ENCODE results near the gene AKT1. TPM values are rescaled to one million over a fixed set of nuclear protein-coding genes. Genes with fewer than 3 reads are reported as not detected.

AKT1 gene
- total and polyA plus RNA-seq, 2 of the 13 experiments (the other 11 are each of a cell fraction or from before 2014, with no cell fraction given), result 96.2 to 116 TPM

DNA sequence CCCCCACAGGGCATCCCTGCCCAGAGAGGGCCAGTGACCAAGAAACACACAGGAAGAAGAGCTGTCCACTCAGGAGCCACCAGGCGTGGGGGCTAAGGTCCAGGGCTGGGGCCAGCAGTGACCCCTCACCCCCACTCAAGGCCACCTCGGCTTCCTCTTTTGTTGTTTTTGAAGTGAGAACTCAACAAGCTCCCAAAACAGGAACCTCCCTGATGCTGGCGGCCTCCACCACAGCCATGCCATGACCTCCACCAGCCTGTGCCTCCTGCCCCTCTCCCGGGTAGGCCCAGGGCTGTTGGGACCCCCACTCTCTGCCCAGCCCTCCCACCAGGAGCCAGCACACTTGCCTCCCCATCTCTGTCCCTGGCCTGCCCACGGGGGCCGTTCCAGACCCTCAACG lies 7.8 kb downstream of the AKT1 start:
- in situ Hi-C loops (cut with HindIII; ENCODE audit: extremely low pct_ligation_motif_present, low pct_unique_long_range_greater_than_20kb) (no loop called here), intact Hi-C loops (cut with micrococcal nuclease; ENCODE audit: unreplicated experiment) (no loop called here)
- H3K27ac ChIP-seq (ENCODE audit: extremely low read length, insufficient read depth, low read length), result no peak overlapping the region
- no peak overlapping the region for H3K4me2 ChIP-seq (ENCODE audit: low read depth, low read length)
- peaks cover 17% of the 10 kb centered on the region for H3K4me1 ChIP-seq (ENCODE audit: insufficient read depth, low read length)
- CTCF ChIA-PET (ENCODE audit: low intra/inter-chr PET ratio, low total read pairs), result no interaction called here
- H3K9ac ChIP-seq (ENCODE audit: insufficient read depth, low read depth, low read length), result no peak overlapping the region
- H4K20me1 ChIP-seq (ENCODE audit: insufficient read depth, low read length), result 0 out of 2 replicates have a peak, but pooled peaks cover 5% of the 10 kb centered on the region
- H3K36me3 ChIP-seq (replicated peaks in 1 of 2; ENCODE audit: control insufficient read depth in 1 of 2, insufficient read depth in 2 of 2, low read length in 2 of 2), result peaks cover 16 to 25% of the 10 kb centered on the region in 2 experiments; a peak in 3 of 5 replicates
- WGBS (ENCODE audit: low lambda C conversion rate), result 100% methylated on average over 4 of the region's 7 CpGs
- H3K27me3 ChIP-seq (ENCODE audit: control insufficient read depth in 1 of 2, insufficient read depth in 2 of 2, low read length in 2 of 2), result no peaks in the 10 kb centered on the region
- H2AFZ ChIP-seq (ENCODE audit: low read length), result no peak overlapping the region
- H3K79me2 ChIP-seq (ENCODE audit: insufficient read depth, low read length), result peaks cover 4% of the 10 kb centered on the region
- POLR2A ChIA-PET, result interaction anchor here (1.7 kb wide), 1 partner anchor 19 kb away, joined by 4 read pairs; no protein-coding TSS in a partner anchor
- no peak for ATAC-seq
- H3K9me3 ChIP-seq (ENCODE audit: low read length), result no peaks in the 10 kb centered on the region
- TF ChIP-seq, protein P1, sequence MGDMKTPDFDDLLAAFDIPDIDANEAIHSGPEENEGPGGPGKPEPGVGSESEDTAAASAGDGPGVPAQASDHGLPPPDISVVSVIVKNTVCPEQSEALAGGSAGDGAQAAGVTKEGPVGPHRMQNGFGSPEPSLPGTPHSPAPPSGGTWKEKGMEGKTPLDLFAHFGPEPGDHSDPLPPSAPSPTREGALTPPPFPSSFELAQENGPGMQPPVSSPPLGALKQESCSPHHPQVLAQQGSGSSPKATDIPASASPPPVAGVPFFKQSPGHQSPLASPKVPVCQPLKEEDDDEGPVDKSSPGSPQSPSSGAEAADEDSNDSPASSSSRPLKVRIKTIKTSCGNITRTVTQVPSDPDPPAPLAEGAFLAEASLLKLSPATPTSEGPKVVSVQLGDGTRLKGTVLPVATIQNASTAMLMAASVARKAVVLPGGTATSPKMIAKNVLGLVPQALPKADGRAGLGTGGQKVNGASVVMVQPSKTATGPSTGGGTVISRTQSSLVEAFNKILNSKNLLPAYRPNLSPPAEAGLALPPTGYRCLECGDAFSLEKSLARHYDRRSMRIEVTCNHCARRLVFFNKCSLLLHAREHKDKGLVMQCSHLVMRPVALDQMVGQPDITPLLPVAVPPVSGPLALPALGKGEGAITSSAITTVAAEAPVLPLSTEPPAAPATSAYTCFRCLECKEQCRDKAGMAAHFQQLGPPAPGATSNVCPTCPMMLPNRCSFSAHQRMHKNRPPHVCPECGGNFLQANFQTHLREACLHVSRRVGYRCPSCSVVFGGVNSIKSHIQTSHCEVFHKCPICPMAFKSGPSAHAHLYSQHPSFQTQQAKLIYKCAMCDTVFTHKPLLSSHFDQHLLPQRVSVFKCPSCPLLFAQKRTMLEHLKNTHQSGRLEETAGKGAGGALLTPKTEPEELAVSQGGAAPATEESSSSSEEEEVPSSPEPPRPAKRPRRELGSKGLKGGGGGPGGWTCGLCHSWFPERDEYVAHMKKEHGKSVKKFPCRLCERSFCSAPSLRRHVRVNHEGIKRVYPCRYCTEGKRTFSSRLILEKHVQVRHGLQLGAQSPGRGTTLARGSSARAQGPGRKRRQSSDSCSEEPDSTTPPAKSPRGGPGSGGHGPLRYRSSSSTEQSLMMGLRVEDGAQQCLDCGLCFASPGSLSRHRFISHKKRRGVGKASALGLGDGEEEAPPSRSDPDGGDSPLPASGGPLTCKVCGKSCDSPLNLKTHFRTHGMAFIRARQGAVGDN (CRISPR knock-in tag; IDR thresholded peaks at IDR 0.05), result peak; percentile 44
- TF ChIP-seq AGO2 (optimal IDR thresholded peaks at IDR 0.05; ENCODE audit: low read depth, low read length) (peak; percentile 25), PHF21A (CRISPR knock-in tag; IDR thresholded peaks at IDR 0.05) (no peak), ZNF768 (CRISPR knock-in tag; IDR thresholded peaks at IDR 0.05) (peak; percentile 67; the same call in 1 of the 2 replicates), AKAP8 (CRISPR knock-in tag; IDR thresholded peaks at IDR 0.05) (0 out of 2 replicates have a peak, but pooled peaks have one; percentile 30), KAT8 (CRISPR knock-in tag; IDR thresholded peaks at IDR 0.05) (no peak), ZNF124 (CRISPR knock-in tag; IDR thresholded peaks at IDR 0.05) (no peak)
- TF ChIP-seq, protein P2, sequence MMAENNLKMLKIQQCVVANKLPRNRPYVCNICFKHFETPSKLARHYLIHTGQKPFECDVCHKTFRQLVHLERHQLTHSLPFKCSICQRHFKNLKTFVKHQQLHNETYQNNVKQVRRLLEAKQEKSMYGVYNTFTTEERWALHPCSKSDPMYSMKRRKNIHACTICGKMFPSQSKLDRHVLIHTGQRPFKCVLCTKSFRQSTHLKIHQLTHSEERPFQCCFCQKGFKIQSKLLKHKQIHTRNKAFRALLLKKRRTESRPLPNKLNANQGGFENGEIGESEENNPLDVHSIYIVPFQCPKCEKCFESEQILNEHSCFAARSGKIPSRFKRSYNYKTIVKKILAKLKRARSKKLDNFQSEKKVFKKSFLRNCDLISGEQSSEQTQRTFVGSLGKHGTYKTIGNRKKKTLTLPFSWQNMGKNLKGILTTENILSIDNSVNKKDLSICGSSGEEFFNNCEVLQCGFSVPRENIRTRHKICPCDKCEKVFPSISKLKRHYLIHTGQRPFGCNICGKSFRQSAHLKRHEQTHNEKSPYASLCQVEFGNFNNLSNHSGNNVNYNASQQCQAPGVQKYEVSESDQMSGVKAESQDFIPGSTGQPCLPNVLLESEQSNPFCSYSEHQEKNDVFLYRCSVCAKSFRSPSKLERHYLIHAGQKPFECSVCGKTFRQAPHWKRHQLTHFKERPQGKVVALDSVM (CRISPR knock-in tag; IDR thresholded peaks at IDR 0.05), result peak; percentile 84
- FAIRE-seq, result no peak
- no peak overlapping the region for H3K4me3 ChIP-seq (replicated peaks in 1 of 3; ENCODE audit: insufficient read depth in 1 of 3, low read depth in 2 of 3, low read length in 3 of 3)
- DNase-seq (ENCODE audit: low spot score), result no peak
- no TSS peak for BruUV-seq (replicated peaks)
